ENCODE results near the gene GLIS2.
"Not testable (repeated sequence)": the region's sequence is repeated elsewhere in the genome, so short reads cannot be mapped to it uniquely, and the experiment has no call there.

The GLIS2 gene

DNA sequence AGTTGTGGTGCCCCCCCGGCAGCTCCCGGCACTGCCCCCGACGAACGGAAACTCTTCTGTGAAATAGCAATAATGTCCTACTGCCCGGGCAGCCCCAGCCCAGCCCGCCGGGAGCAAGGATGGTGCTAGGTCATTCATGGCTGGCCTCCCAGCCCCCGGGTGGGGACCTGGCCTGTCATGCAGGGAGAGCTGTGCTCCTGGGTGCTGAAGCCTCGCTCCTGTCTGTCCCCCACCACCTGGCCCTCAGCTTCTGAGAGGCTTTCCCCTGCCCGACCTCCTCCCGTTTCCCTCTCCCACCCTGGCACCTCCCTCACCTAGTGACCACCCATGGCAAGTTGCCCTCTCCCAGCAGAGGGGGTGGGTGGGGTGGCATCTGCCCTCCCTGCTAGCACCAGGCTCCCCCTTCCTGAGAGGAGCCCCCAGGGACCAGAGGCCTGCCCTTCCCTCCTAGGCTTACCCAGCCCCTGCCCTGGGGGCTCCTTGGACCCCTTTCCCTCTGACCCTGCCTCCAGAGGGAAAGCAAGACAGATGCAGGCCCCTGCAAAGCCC is 21.7 kb downstream of the GLIS2 start:
- DNase-seq = no peak

DNA sequence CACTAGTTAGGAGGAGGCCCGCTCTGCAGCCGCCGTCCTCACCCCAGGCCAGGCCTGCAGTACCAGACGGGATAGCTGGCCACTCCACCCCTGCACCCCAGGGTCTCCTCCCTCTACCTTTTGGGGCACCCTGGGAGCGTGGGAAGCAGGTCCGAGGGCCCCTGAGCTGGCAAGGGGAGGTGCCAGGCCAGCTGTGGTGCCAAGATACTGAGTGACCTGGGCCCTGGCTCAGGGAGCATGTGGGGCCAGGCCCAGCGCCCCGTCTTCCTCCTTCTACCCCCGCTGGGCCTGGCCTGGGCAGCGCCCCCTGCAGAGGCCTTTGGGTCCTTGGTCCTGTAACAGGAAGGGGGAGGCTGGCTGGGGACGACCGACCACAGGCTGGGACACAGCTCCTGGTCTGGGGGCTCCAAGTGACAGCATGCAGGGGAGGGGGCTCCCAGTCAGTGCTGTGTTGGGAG is 22.3 kb downstream of the GLIS2 start:
- DNase-seq = no peak

DNA sequence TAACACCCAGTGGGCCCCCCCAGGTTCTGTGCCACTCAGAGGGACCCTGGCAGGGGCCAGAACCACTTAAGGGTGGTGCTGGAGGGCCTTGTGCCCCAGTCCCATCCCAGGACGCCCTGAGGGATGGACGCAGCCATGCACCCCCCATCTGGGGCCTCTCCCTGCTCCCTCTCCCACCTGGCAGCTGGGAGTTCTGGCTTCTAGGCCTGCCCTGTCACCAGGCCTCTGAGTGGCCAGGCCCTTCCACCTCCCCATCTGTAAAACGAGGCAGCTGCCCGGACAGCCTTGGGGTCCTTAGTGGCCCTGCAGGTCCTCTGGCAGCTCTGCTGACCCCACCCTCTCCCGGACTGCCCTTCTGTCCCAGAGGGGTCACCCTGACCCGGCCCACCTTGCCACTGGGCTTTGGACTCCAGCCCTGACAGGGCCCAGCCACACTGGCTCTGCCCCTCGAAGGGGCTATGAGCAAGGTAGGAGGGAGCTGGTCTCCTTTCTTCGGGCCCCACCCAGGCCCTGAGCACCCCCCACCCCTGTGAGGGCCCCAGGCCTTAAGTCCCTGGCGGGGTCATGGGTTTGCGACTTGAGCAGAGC is 22.9 kb downstream of the GLIS2 start:
- no peak for DNase-seq

DNA sequence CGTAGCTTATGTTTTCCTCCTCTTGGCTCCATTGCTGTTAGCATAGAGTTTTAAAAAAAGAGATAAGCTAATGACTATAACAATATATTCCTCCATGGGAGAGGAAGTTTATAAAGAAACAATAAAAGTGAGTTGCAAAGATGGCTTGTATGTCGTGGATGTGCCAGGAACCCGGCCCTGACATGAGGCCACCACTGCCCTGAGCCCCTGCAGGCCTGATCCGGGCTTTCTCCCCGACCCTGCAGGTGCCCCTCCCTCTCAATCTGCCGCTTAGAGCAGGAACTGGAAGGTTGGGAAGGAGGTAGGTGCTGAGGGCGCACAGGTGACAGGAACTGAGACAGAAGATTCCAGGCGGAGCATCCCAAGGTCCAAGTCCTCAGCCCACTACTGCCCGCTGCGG is 23.6 kb downstream of the GLIS2 start:
- DNase-seq = no peak

DNA sequence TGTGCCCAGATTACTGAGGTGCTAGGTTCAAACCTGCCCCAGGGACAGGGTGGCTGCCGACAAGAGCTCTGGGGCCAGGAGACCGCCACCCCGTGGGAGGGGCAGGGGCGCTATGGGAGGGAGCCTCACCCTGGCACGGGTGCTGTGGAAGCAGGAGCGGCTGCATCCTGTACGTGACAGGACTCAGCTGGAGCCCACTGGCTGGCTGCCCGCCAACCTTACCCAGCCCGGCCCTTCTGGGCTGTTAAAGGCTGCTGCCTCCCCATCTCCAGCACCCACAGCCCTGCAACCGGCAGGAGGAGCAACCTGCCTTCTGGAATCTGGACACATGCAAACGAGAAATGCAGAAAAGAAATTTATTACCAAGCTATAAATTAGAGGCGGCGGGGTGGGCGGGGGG is 24.0 kb downstream of the GLIS2 start:
- DNase-seq = no peak

DNA sequence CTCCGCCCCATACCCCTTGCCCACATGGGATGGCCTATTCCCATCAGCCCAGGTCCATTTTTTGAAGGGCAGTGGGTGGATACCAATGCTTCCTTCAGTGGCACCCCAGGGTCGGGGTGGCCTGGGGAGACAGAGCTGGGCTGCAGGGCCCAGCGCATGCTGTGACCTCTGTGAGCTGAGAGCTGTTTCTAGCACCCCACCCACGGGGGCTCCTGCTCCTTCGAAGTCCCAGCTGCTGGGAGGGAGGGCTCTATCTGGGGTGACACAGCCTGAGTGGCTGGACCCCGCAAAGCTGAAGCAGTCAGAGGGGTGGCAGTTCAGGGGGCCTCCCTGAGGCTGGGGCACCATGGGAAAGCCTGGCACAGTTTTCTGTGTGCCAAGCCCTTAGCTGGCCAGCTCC is 24.6 kb downstream of the GLIS2 start:
- DNase-seq = no peak

DNA sequence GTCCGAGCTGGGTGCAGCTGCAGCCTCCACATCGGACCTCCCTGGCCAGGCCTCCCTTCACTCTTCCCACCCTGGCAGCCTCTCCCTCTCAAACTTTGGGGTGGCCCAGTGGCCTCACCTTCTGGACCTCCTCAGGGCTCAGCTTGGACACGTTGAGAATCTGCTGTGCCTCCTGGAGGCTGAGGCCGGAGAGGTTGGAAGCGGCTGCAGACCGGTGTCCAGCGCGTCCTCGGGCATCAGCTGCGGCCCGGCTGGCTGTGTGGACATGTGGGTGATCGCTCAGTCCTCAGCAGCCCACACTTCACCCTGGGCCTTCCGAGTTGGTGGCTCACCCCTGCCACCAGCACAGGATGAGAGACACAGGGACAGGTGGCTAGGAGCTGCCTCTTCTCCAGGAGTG is 25.4 kb downstream of the GLIS2 start:
- no peak for DNase-seq

DNA sequence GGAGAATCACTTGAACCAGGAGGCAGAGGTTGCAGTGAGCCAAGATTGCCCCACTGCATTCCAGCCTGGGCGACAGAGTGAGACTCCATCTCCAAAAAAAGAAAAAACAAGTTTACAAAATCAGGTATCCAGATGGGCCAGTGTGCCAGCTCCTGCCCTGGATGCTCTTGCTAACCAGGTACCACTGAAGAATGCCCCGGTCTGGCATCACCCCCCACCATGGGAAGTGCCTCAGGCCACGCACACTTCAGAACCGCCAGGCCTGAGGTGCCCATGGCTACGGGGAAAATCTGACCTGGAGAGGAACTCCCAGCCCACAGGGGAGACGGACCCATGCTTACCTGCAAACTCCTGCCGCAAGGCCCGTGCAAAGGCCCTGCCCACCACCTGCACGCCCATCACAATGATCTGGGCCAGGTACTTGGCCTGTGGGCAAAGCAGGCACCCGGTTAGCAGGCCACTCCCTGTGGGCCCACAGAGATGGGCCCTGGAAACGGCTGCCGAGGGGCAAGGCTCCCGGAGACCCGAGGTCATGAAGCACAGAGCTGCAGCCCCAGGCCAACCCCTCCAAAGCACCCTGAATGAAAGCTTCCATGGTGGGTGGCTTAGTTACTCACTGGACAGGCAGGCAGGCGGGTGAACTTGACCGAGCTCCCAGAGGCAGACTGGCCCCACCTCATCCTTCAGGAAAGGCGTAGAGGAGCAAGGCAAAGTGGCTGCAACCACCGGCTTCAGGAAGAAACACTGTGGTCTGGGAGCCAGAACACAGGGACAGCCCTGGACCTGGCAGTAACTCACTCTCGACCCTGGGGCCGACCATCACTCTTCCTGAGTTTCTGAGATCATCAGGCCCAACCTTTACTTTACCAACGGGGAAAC is 27.2 kb downstream of the GLIS2 start:
- no peak for DNase-seq

DNA sequence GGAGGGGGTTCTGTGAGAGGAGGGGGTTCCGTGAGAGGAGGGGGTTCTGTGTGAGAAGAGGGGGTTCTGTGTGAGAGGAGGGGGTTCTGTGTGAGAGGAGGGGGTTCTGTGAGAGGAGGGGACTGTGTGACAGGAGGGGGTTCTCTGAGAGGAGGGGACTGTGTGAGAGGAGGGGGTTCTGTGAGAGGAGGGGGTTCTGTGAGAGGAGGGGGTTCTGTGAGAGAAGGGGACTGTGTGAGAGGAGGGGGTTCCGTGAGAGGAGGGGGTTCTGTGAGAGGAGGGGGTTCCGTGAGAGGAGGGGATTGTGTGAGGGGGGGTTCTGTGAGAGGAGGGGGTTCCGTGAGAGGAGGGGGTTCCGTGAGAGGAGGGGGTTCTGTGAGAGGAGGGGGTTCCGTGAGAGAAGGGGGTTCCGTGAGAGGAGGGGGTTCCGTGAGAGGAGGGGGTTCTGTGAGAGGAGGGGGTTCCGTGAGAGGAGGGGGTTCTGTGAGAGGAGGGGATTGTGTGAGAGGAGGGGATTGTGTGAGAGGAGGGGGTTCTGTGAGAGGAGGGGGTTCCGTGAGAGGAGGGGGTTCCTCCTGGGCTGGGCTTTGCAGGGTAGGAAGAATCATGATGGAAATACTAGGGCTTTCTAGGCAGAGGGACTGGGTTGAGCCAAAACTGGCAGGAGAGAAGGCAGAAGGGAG is 28.6 kb downstream of the GLIS2 start:
- DNase-seq = not testable (repeated sequence)

DNA sequence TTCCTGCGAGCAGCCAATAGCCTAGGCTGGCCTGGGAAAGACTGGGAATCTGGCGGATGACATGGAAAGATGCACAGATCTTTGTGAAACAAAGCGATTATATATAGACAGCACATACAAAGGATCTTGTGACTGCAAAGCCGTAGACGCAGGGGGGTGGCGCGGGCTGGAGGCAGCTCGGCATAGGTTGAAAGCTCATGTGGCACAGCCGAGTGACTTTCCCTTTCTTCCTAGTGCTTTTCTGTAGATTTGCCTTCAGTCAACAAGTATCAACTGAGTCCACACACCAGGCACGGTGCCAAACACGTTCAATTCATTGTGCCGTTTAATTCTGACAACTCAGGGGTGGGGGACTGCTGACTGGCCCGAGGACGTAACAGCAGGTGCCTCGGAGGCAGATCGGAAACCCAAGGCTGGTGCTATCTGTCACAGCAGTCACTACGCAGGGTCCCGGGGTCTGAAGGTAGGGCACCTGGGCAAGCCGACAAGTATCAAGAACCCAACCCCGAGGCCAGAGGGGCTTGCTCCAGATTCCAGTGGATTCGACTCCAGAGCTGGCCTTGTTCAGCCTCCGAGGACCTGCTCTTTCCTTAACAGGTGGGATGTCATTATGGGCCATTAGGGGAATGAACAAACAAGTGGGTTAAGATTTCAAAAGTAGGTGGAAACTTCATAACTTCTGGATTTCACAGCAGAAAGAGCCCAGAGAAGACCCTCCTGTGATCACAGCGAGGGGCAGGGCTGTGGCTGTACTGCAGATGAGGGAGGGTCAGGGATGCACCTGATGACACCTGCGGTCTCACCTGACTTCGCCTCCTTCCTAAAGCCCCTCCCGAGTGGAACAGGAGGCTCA is 29.3 kb downstream of the GLIS2 start:
- DNase-seq = no peak

DNA sequence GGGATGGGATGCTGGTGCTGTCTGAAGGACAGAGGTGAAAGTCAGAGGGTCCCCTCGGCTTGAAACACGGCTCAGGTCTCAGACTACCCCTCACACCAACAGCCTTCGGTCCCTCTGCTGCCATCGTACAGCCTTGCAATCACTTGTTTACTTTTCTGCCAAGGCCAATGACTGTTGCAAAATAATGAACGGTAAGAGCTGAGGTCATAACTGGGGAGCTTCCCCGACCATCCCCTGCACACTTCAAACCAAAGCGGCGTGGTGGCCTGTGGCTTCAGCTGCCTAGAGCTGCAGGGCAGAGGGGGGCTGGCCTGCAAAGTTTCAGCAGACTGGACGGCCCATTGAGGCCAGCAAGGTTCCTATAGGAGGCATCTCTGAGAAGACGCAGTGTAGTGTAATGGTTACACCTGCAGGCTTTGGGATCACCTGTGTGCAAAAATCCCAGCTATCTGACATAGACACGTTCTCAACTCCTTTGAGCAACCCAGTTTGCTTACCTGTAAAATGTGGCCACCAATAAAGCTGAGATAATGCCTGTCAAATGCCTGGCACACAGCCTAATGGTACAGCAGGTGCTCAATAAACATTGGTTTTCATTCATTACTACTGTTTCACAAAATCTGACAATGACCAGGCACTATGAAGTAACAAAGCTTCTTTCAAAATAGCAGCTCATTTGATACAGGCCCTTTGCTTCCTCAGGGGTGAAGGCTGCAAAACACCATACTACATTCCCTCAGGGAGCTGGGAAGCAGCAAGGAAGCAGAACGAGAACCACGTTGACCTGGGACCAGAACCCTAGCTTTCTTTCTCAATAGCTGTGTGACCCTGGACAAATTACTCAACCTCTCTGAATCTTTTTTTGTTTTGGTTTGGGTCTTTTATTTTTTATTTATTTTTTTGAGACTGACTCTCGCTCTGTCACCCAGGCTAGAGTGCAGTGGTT is 30.2 kb downstream of the GLIS2 start:
- DNase-seq = no peak

DNA sequence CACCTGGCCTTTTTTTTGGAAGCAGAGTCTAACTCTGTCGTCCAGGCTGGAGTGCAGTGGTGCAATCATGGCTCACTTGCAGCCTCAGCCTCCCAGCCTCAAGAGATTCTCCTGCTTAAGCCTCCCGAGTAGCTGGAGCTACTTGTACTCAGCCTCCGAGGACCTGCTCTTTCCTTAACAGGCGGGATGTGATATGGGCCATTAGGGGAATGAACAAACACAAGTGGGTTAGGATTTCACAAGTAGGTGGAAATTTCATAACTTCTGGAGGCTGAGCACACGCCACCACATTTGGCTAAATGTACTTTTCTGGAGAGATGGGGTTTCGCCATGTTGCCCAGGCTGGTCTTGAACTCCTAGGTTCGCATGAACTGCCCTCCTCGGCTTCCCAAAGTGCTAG is 31.1 kb downstream of the GLIS2 start:
- no peak for DNase-seq

DNA sequence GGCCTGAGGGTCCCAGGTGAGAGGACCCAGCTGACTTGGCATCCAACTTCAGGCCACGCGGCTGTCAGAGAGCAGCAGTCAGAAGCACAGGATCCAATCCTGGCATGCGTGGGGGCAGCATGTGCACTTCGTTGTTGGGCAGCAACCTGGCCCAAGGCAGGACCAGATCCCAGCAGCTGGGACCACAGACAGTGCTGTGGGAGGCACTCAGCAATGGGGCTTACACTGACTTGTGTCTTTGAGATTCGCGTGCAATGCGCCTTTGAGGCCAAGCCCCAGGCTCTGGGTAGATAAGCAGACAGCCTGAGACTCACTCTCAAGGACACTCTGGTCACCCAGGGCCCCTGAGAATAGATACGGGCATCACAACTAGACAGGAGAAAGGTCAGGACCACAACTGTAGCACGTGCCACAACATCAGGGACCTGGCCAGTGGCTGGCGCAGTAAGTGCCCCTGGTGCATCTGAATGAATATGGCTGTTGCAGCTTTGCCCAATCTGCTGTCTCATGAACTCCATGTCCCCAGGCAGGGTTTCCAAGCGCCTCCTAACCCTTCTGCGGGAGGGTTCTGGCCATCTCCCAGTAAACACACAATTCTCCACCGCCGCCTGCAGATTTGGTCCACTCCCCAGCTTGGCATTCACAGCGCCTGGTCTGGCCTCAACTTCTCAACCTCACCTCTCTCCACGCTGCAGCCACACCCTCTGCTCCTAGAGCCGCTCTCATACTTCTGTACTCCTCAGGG is 32.1 kb downstream of the GLIS2 start:
- no peak for DNase-seq

DNA sequence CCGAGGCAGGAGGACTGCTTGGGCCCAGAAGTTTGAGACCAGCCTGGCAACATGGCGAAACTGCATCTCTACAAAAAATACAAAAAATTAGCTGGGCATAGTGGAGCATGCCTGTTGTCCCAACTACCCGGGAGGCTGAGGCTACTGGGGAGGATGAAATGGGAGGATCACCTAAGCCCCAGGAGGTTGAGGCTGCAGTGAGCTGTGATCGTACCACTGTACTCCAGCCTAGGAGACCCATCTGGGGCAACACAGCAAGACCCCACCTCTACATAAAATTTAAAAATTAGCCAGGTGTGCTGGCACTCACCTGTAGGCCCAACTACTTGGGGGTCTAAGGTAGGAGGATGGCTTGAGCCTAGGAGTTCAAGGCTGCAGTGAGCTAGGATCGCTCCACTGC is 33.5 kb downstream of the GLIS2 start:
- DNase-seq = no peak

DNA sequence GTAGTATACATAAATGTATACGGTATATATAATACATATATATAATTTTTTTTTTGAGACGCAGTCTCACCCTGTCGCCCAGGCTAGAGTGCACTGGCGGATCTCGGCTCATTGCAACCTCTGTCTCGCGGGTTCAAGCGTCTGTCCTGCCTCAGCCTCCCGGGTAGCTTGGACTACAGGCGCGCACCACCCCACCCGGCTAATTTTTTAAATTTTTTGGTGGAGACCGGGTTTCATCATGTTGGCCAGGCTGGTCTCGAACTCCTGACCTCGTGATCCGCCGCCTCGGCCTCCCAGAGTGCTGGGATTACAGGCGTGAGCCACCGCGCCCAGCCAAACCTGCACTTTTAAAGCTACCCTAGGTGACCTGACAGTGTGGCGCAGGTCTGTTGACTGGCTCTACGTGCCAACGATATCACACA is 34.5 kb downstream of the GLIS2 start:
- no peak for DNase-seq

DNA sequence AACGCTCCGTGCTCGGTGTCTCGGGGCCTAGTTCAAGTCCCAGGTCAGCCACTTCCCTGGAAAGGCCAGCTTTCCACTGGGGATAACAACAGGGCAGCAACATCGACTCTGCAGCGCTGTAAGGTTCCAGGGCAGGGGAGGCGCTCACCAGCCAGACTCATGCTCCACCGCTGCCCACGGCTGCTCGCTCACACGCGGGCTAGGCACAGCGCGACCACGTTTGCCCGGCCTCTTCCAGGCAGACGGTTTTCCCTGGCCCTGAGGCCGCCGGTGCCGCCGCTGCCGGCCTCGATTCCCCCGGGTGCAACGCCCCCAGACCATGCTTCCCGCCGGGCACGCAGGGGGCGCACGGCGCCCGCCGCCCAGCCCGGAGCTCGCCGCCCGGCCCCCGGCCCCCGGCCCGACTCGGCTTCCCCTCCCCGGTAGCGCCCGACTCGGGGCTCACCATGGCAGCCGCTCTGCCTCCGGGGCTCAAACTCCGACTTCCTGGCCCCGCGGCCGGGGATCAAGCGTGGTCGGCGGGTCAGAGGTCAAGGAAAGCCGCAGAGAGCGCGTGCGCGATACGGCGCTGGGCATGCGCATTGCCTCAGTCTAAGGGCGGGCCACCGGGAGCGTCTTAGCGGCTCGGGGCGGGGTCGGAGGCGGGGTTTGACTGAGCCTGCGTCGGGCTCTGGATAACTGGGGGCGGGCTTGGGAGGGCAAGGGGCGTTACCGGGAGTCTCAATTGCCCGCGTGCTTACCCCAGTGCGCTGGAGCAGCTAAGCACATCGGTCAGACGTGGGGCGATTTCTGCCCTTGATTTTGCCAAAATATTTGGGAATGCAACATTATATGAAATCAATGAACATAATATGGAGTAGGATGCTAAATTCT is 35.2 kb downstream of the GLIS2 start, which contains the start of gene PAM16:
TSS of gene PAM16 (minus strand) at position 535 of the 873 bp plus-strand sequence. CDS start at position 448, 87 bp downstream.
- peak; percentile 99 for DNase-seq

DNA sequence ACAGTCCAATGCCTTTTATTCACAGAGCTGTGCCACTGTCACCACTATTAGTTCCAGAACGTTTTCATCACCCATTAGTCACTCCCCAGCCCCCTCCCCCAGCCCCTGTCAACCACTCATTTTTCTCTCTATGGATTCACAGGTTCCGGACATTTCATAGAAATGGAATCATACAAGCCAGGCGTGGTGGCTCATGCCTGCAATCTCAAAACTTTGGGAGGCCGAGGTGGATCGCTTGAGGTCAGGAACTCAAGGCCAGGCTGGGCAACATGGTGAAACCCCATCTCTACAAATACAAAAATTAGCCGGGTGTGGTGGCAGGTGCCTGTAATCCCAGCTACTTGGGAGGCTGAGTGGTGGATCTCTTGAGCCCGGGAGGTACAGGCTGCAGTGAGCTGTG is 36.0 kb downstream of the GLIS2 start:
- DNase-seq = no peak

DNA sequence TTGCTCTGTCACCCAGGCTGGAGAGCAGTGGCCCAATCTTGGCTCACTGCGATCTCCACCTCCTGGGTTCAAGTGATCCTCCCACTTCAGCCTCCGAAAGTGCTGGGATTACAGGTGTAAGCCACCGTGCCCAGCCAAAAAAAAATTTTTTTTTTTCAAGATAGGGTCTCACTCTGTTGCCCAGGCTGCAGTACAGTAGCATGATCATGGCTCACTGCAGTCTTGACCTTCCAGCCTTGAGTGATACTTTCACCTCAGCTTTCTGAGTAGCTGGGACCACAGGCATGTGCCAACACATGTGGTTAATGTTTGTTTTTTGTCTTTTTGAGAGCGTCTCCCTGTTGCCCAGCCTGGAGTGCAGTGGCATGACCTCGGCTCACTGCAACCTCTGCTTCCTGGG is 37.0 kb downstream of the GLIS2 start:
- DNase-seq = no peak

DNA sequence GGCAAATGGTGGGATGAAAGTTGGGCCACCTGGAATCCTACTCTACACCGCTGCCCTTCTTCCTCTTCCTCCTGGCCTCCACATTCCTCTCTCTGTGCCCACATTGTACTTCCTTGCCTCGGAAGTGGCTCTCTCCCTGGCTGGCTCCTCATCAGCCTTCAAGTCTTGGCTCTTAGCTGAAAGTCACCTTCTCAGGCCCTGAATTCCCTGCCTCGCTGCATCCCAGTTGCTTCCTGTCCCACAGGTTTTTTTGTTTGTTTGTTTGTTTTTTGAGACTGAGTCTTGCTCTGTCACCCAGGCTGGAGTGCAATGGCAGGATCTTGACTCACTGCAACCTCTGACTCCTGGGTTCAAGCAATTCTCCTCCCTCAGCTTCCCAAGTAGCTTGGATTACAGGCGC is 37.8 kb downstream of the GLIS2 start:
- DNase-seq = no peak
